Stimulated activated CD8-positive, alpha-beta memory T cell treated with anti-CD3 and anti-CD28 coated beads, Interleukin-7, amount 100 ng/mL, for 1 hour (primary cell): ENCODE results near the gene KRTAP5-4.
"Not testable (repeated sequence)": the region's sequence is repeated elsewhere in the genome, so short reads cannot be mapped to it uniquely, and the experiment has no call there.

Experiments
- DNase-seq, 2 donors: peaks; one replicate each; pipeline ENCODE4 v3.0.0-alpha.2; 2020; ENCODE audit warnings: low read depth in 2 of 2

KRTAP5-4 gene

GRCh38 chr11:1652771-1653540 lies 31.0 kb upstream of the KRTAP5-4 start:
- peak; percentile 62 to 68 for DNase-seq

- no peak for DNase-seq
Observed at GRCh38 chr11:1652442-1652770, 30.5 kb upstream of the KRTAP5-4 start.

GRCh38 chr11:1652026-1652425 lies 30.1 kb upstream of the KRTAP5-4 start:
- no peak for DNase-seq

GRCh38 chr11:1651411-1651980 lies 29.6 kb upstream of the KRTAP5-4 start:
- no peak for DNase-seq

GRCh38 chr11:1650918-1651262 lies 29.0 kb upstream of the KRTAP5-4 start:
- no peak for DNase-seq

GRCh38 chr11:1650034-1650917 lies 28.3 kb upstream of the KRTAP5-4 start:
- DNase-seq: no peak

- no peak for DNase-seq
Observed at GRCh38 chr11:1648653-1649420, 26.9 kb upstream of the KRTAP5-4 start.

GRCh38 chr11:1647901-1648652 lies 26.1 kb upstream of the KRTAP5-4 start:
- DNase-seq: no peak

GRCh38 chr11:1646540-1646939 lies 24.6 kb upstream of the KRTAP5-4 start:
- DNase-seq: not testable (repeated sequence)

- no peak for DNase-seq
Observed at GRCh38 chr11:1645357-1645821, 23.5 kb upstream of the KRTAP5-4 start.

- no peak for DNase-seq
Observed at GRCh38 chr11:1644601-1645356, 22.8 kb upstream of the KRTAP5-4 start.

GRCh38 chr11:1643146-1643690 lies 21.3 kb upstream of the KRTAP5-4 start:
- DNase-seq: no peak

GRCh38 chr11:1642288-1643145 lies 20.6 kb upstream of the KRTAP5-4 start:
- no peak for DNase-seq

GRCh38 chr11:1641096-1641495 lies 19.2 kb upstream of the KRTAP5-4 start:
- no peak for DNase-seq

- DNase-seq: no peak
Observed at GRCh38 chr11:1640076-1640946, 18.4 kb upstream of the KRTAP5-4 start.

- DNase-seq: no peak
Observed at GRCh38 chr11:1639666-1640065, 17.7 kb upstream of the KRTAP5-4 start.

- DNase-seq: no peak
Observed at GRCh38 chr11:1639102-1639620, 17.2 kb upstream of the KRTAP5-4 start.

- DNase-seq: no peak
Observed at GRCh38 chr11:1638344-1638743, 16.4 kb upstream of the KRTAP5-4 start.
